Gastrocnemius medialis (tissue), 4 donors: ENCODE measurements around the gene SURF6.

Source experiments
- CTCF ChIP-seq, 5 experiments: fragments of 450-650 bp in 3 of 5; fragments of 200-600 bp in 2 of 5; sonication (generic) in 2 of 5; IDR thresholded peaks in 4 of 5; conservative IDR thresholded peaks in 1 of 5; 1 replicate in 4 of 5; 2 replicates in 1 of 5; pipeline ENCODE4 v1.5.1; 2016 to 2019; ENCODE audit warnings: antibody characterized with exemption in 5 of 5, mild to moderate bottlenecking in 3 of 5, moderate library complexity in 3 of 5
- POLR2A ChIP-seq, 2 donors: fragments of 450-650 bp; IDR thresholded peaks; one replicate each; pipeline ENCODE4 v1.6.1; 2017; ENCODE audit warnings: antibody characterized with exemption in 2 of 2, mild to moderate bottlenecking in 2 of 2, moderate library complexity in 2 of 2

GRCh38 chr9:133285252-133285775 lies 50.7 kb downstream of the SURF6 start:
- TF ChIP-seq POLR2A (IDR thresholded peaks at IDR 0.05) (no peak), CTCF (IDR thresholded peaks at IDR 0.05 in 4 of 5, conservative IDR thresholded peaks at IDR 0.05 in 1 of 5) (no peak)
